PFSK-1 (cell line): ENCODE measurements around the gene IKBIP.

ENCODE experiments used
- FOXP2 ChIP-seq: optimal IDR thresholded peaks from 2 replicates; pipeline ENCODE3; 2011; ENCODE audit warnings: borderline replicate concordance, control low read depth, inconsistent platforms; ENCODE audit not compliant: insufficient read depth; ENCODE audit errors: extremely low read length, extremely low read depth
- POLR2AphosphoS5 ChIP-seq: IDR thresholded peaks from 2 replicates; pipeline ENCODE4 v1.6.1; 2012; ENCODE audit warnings: low read depth, mild to moderate bottlenecking, control low read depth, low read length, moderate library complexity
- SIN3A ChIP-seq: IDR thresholded peaks from 2 replicates; pipeline ENCODE4 v1.6.1; 2012; ENCODE audit warnings: mild to moderate bottlenecking, low read length, moderate library complexity, borderline replicate concordance; ENCODE audit not compliant: insufficient read depth
- TAF1 ChIP-seq: IDR thresholded peaks from 2 replicates; pipeline ENCODE4 v1.6.1; 2012; ENCODE audit warnings: low read length, control low read depth, borderline replicate concordance; ENCODE audit not compliant: insufficient read depth
- TF ChIP-seq, protein P1 (sequence below), 2 experiments: IDR thresholded peaks; 2 replicates each; pipeline versions ENCODE4 v1.6.1 to v1.8.0; 2011 to 2012; ENCODE audit warnings: low read depth in 2 of 2, low read length in 2 of 2, control low read depth in 1 of 2, inconsistent platforms in 1 of 2, mild to moderate bottlenecking in 1 of 2, moderate library complexity in 1 of 2; ENCODE audit not compliant: insufficient read depth in 1 of 2

Gene IKBIP

DNA sequence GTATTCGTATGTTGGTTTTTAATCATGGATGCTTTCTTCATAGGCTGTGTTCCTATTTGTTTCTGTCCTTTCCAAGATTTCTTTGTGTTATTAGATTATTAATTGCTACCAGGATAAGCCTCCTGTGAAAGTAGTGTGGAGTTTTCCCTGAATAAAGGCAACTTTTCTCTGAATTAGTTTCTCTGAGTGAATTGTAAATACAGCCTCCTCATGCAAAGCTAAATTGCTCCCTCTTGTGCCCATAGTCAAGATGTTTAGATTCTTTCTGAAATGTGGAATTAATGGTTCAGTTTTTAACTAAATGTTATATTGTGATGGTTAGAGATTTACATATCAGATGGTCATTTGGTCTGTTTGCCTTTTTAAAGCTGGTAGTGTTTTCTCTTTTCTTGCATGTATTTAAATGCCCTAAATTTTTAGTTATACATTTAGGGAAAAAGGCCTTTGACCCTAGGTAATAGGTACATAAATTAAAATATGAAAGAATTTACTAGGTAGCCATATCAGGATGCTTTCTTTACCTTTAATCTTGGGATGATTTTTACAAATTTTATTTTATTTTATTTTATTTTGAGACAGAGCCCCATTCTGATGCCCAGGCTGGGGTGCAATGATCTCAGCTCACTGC is 9.4 kb upstream of the IKBIP start:
- TF ChIP-seq TAF1 (no peak), FOXP2 (no peak), POLR2AphosphoS5 (no peak), SIN3A (no peak)
- TF ChIP-seq, protein P1, sequence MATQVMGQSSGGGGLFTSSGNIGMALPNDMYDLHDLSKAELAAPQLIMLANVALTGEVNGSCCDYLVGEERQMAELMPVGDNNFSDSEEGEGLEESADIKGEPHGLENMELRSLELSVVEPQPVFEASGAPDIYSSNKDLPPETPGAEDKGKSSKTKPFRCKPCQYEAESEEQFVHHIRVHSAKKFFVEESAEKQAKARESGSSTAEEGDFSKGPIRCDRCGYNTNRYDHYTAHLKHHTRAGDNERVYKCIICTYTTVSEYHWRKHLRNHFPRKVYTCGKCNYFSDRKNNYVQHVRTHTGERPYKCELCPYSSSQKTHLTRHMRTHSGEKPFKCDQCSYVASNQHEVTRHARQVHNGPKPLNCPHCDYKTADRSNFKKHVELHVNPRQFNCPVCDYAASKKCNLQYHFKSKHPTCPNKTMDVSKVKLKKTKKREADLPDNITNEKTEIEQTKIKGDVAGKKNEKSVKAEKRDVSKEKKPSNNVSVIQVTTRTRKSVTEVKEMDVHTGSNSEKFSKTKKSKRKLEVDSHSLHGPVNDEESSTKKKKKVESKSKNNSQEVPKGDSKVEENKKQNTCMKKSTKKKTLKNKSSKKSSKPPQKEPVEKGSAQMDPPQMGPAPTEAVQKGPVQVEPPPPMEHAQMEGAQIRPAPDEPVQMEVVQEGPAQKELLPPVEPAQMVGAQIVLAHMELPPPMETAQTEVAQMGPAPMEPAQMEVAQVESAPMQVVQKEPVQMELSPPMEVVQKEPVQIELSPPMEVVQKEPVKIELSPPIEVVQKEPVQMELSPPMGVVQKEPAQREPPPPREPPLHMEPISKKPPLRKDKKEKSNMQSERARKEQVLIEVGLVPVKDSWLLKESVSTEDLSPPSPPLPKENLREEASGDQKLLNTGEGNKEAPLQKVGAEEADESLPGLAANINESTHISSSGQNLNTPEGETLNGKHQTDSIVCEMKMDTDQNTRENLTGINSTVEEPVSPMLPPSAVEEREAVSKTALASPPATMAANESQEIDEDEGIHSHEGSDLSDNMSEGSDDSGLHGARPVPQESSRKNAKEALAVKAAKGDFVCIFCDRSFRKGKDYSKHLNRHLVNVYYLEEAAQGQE (IDR thresholded peaks at IDR 0.05; ENCODE audit: insufficient read depth in 1 of 2, low read depth in 2 of 2, low read length in 2 of 2) = no peak

GRCh38 chr12:98651328-98651727 is 6.7 kb upstream of the IKBIP start:
- TF ChIP-seq POLR2AphosphoS5 (no peak), SIN3A (no peak), FOXP2 (no peak), TAF1 (no peak)
- TF ChIP-seq, protein P1 (IDR thresholded peaks at IDR 0.05; ENCODE audit: insufficient read depth in 1 of 2, low read depth in 2 of 2, low read length in 2 of 2) = no peak

GRCh38 chr12:98646294-98647090 is 1.9 kb upstream of the IKBIP start:
- TF ChIP-seq, protein P1 (IDR thresholded peaks at IDR 0.05; ENCODE audit: insufficient read depth in 1 of 2, low read depth in 2 of 2, low read length in 2 of 2) = no peak
- no peak for TF ChIP-seq FOXP2
- TF ChIP-seq TAF1 = no peak
- TF ChIP-seq SIN3A = no peak
- no peak for TF ChIP-seq POLR2AphosphoS5

DNA sequence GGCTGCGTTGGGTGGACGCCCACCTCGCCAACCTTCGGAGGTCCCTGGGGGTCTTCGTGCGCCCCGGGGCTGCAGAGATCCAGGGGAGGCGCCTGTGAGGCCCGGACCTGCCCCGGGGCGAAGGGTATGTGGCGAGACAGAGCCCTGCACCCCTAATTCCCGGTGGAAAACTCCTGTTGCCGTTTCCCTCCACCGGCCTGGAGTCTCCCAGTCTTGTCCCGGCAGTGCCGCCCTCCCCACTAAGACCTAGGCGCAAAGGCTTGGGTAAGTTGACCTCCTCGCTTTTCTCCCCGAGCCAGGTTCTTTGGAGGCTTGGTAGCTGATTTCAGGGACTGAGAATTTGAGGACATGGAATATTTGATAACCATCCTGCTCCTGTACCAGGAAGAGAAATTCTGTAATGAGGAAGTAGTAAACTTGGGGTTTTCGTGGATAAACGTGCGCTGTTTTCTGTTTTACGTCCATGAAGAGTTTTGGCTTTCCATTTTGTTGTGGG is 1.0 kb upstream of the IKBIP start:
- TF ChIP-seq, protein P1 (IDR thresholded peaks at IDR 0.05; ENCODE audit: insufficient read depth in 1 of 2, low read depth in 2 of 2, low read length in 2 of 2) = no peak

DNA sequence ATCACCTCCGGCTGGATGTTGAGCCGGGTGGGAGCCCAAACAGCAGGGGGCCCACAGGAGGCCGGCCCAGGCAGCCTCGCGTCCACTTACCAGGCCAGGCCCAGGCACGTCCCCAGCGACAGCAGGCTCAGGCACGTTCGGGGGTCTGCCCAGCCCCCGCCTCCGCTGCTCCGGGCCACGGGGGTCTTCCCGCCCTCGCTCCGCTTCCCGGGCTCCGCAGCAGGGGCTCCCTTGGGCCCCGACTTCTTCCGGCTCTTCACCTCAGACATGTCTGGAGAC is 216 bp downstream of the IKBIP start:
- TF ChIP-seq FOXP2 (no peak), SIN3A (no peak), TAF1 (no peak; the same call in 1 of the 2 replicates), POLR2AphosphoS5 (no peak)
- TF ChIP-seq, protein P1 (IDR thresholded peaks at IDR 0.05; ENCODE audit: insufficient read depth in 1 of 2, low read depth in 2 of 2, low read length in 2 of 2) = no peak
